DOHH2 (cell line): ENCODE measurements around the gene E2F3.

ENCODE experiments used
- EZH2phosphoT487 ChIP-seq: fragments of 200-600 bp; sonication (generic); IDR thresholded peaks from 2 replicates; pipeline ENCODE4 v1.6.1; 2017; ENCODE audit warnings: borderline replicate concordance, mild to moderate bottlenecking, antibody characterized with exemption, low read length, moderate library complexity, mixed read lengths
- TF ChIP-seq, protein P1 (sequence below): fragments of 200-600 bp; sonication (generic); IDR thresholded peaks from one replicate; pipeline ENCODE4 v1.5.1; 2014; ENCODE audit warnings: antibody characterized with exemption, mild to moderate bottlenecking, low read depth, low read length; ENCODE audit not compliant: poor library complexity, severe bottlenecking

GRCh38 chr6:20490591-20490990 is 88.9 kb downstream of the E2F3 start:
- TF ChIP-seq EZH2phosphoT487, result no peak
- TF ChIP-seq, protein P1, sequence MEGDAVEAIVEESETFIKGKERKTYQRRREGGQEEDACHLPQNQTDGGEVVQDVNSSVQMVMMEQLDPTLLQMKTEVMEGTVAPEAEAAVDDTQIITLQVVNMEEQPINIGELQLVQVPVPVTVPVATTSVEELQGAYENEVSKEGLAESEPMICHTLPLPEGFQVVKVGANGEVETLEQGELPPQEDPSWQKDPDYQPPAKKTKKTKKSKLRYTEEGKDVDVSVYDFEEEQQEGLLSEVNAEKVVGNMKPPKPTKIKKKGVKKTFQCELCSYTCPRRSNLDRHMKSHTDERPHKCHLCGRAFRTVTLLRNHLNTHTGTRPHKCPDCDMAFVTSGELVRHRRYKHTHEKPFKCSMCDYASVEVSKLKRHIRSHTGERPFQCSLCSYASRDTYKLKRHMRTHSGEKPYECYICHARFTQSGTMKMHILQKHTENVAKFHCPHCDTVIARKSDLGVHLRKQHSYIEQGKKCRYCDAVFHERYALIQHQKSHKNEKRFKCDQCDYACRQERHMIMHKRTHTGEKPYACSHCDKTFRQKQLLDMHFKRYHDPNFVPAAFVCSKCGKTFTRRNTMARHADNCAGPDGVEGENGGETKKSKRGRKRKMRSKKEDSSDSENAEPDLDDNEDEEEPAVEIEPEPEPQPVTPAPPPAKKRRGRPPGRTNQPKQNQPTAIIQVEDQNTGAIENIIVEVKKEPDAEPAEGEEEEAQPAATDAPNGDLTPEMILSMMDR, result no peak
